Aorta (tissue), 5 donors: ENCODE results near the gene DIAPH3. TPM values are rescaled to one million over a fixed set of nuclear protein-coding genes. Genes with fewer than 3 reads are reported as not detected.

Source experiments
- ATAC-seq: fragments of 200-7000 bp; cut with Tn5 transposase; one replicate; pipeline ENCODE4 v1.9.1; 2022; ENCODE audit warnings: moderate library complexity; ENCODE audit not compliant: low FRiP score
- DNase-seq, 2 donors: peaks; one replicate each; pipeline ENCODE4 v3.0.0-alpha.2; 2020
- H3K27ac ChIP-seq, 2 donors: one replicate each; pipeline ENCODE4 v1.5.1; 2013; ENCODE audit warnings: low read length in 2 of 2, mild to moderate bottlenecking in 2 of 2, moderate library complexity in 2 of 2, control low read depth in 1 of 2, inconsistent platforms in 1 of 2, low read depth in 1 of 2
- H3K27me3 ChIP-seq, 2 donors: one replicate each; pipeline ENCODE4 v1.6.1; 2013; ENCODE audit warnings: control low read depth in 1 of 2, low read length in 1 of 2, mild to moderate bottlenecking in 1 of 2, moderate library complexity in 1 of 2; ENCODE audit not compliant: insufficient read depth in 2 of 2, control insufficient read depth in 1 of 2
- H3K36me3 ChIP-seq, 2 donors: one replicate each; pipeline ENCODE4 v1.6.1; 2013; ENCODE audit warnings: control low read depth in 1 of 2, low read length in 1 of 2, mild to moderate bottlenecking in 1 of 2; ENCODE audit not compliant: insufficient read depth in 2 of 2, control insufficient read depth in 1 of 2
- H3K4me1 ChIP-seq, 2 donors: one replicate each; pipeline ENCODE4 v1.6.1; 2013; ENCODE audit warnings: low read length in 2 of 2, control low read depth in 1 of 2, mild to moderate bottlenecking in 1 of 2, moderate library complexity in 1 of 2; ENCODE audit not compliant: insufficient read depth in 2 of 2, control insufficient read depth in 1 of 2
- H3K4me3 ChIP-seq, 2 donors: one replicate each; pipeline ENCODE4 v1.5.1; 2013; ENCODE audit warnings: low read length in 2 of 2, control low read depth in 1 of 2, mild to moderate bottlenecking in 1 of 2
- H3K9me3 ChIP-seq: one replicate; pipeline ENCODE4 v1.6.1; 2013; ENCODE audit warnings: mild to moderate bottlenecking, low read length; ENCODE audit not compliant: control insufficient read depth
- WGBS, 2 donors: extraction: QIAGEN DNeasy Blood & Tissue Kit; methylation state at CpG; one replicate each; pipeline ENCODE4 v1.1.7; 2013; 5-methylcytosine and 5-hydroxymethylcytosine counted together
- intact Hi-C, 2 donors: fragments of 100-400 bp; cut with DNase I; formaldehyde crosslinking; loops; one replicate each; pipeline versions ENCODE4 v1.14.2 to v1.15.0; 2022
- polyA plus RNA-seq, 2 donors: library from polyadenylated mRNA; stranded (reverse); fragments of 200-250 nt; gene quantifications; one replicate each; pipeline ENCODE4 v1.2.3, GENCODE V29; 2013
- total RNA-seq, 2 donors: library from RNA; stranded (reverse); fragmentation: NEBNext Ultra II Directional; extraction: Animal tissue kit (Norgen Biotek cat#: 25700); gene quantifications; one replicate each; pipeline ENCODE4 v1.2.1, GENCODE V29; 2021
- donor health status: healthy with polysubstance abuse.
- donor health status: Bipolar disorder and iron deficiency.
- donor health status: DM: no; HTN: no; CAD: no.
- donor health status: DM: no; HTN: no; CAD: no.
- donor health status: DM: yes; HTN: yes; CAD: no.

DIAPH3 gene
- total and polyA plus RNA-seq, 4 donors = 0.13 to 7.5 (median 3.0) TPM

DNA sequence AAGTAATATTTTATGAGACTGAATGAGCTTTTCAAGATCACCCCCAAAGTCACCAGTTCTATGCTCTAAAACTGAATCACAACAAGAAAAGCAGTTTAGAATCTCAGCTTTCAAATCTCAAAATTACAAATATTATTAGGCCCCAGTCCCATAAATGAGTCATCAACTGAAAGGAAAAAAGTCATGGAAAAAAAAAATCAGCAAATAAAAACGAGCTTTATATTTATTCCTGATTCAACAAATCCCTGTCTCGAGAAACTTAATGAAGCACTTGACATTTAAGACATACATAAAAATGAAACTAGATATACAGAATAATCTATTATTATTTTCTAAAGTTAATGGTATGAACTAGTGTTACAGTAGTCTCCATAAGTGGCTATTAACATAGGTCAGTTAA, 203.0 kb downstream of the DIAPH3 start:
- no peaks in the 10 kb centered on the region for H3K27me3 ChIP-seq
- DNase-seq (no peak), ATAC-seq (no peak)
- H3K4me1 ChIP-seq = no peaks in the 10 kb centered on the region
- WGBS, 2 donors = 10 to 19% methylated on average over 2 of the region's 2 CpGs
- no peak overlapping the region for H3K4me3 ChIP-seq
- no peak overlapping the region for H3K27ac ChIP-seq
- intact Hi-C loops = no loop called here
- no peaks in the 10 kb centered on the region for H3K9me3 ChIP-seq
- no peaks in the 10 kb centered on the region for H3K36me3 ChIP-seq

DNA sequence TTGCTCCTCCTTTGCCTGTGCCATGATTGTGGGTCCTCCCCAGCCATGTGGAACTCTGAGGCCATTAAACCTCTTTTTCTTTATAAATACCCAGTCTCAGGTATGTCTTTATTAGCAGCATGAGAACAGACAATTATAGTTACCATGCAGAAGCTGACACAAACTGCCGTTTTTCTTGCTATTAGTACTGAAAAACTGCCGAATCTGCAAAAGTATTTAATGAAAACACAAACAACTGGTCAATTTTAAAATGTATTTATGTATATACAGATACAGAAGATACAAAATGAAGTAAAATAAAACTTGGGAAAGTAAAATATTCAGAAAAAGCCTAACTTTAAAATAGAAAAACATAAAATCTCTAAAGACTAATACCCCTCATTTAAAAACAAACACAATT, 206.3 kb downstream of the DIAPH3 start:
- no peak overlapping the region for H3K4me3 ChIP-seq
- H3K4me1 ChIP-seq = no peaks in the 10 kb centered on the region
- no peaks in the 10 kb centered on the region for H3K9me3 ChIP-seq
- H3K27ac ChIP-seq = no peak overlapping the region
- no peaks in the 10 kb centered on the region for H3K27me3 ChIP-seq
- H3K36me3 ChIP-seq = no peaks in the 10 kb centered on the region
- 92 to 97% methylated on average over 2 of the region's 2 CpGs for WGBS, 2 donors
- DNase-seq = no peak
- ATAC-seq = no peak
- intact Hi-C loops = no loop called here

- Histone ChIP-seq H3K9me3 (no peaks in the 10 kb centered on the region), H3K4me3 (no peak overlapping the region), H3K4me1 (no peaks in the 10 kb centered on the region), H3K36me3 (no peaks in the 10 kb centered on the region), H3K27ac (no peak overlapping the region), H3K27me3 (no peaks in the 10 kb centered on the region)
- intact Hi-C loops = no loop called here
- no peak for DNase-seq
- ATAC-seq = no peak
Observed at GRCh38 chr13:59954601-59955000, 209.1 kb downstream of the DIAPH3 start.

- WGBS, 2 donors = 88 to 98% methylated on average over 2 of the region's 2 CpGs
- DNase-seq = no peak
- intact Hi-C loops = no loop called here
- Histone ChIP-seq H3K4me3 (no peak overlapping the region), H3K36me3 (no peaks in the 10 kb centered on the region), H3K4me1 (no peaks in the 10 kb centered on the region), H3K27me3 (no peaks in the 10 kb centered on the region), H3K27ac (no peak overlapping the region), H3K9me3 (no peaks in the 10 kb centered on the region)
- no peak for ATAC-seq
Observed at GRCh38 chr13:59951011-59951410, 212.7 kb downstream of the DIAPH3 start.

GRCh38 chr13:59950266-59950665, 213.5 kb downstream of the DIAPH3 start:
- intact Hi-C loops = no loop called here
- ATAC-seq (no peak), DNase-seq (no peak)
- Histone ChIP-seq H3K36me3 (no peaks in the 10 kb centered on the region), H3K9me3 (no peaks in the 10 kb centered on the region), H3K4me1 (no peaks in the 10 kb centered on the region), H3K27me3 (no peaks in the 10 kb centered on the region), H3K27ac (no peak overlapping the region), H3K4me3 (no peak overlapping the region)
- 89 to 97% methylated on average over 2 of the region's 2 CpGs for WGBS, 2 donors

DNA sequence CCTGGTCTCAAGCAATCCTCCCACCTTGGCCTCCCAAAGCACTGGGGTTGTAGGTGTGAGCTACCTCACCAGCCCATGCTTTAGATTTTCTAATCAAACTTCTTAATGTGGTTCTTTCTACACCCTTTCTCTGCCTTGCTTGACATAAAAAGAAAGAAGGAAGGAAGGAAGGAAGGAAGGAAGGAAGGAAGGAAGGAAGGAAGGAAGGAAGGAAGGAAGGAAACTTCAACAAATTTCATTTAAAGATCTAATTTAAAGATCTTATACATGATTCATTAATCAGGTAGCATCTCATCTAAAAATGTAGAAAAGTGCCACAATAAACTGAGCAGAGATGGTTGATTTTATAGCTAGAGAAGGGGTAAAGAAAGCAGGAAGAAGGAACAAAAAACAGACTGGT, 215.0 kb downstream of the DIAPH3 start:
- no peak overlapping the region for H3K27ac ChIP-seq
- no peak overlapping the region for H3K4me3 ChIP-seq
- intact Hi-C loops = no loop called here

GRCh38 chr13:59946944-59947343, 216.8 kb downstream of the DIAPH3 start:
- Histone ChIP-seq H3K36me3 (no peaks in the 10 kb centered on the region), H3K9me3 (no peaks in the 10 kb centered on the region), H3K27ac (no peak overlapping the region), H3K4me3 (no peak overlapping the region), H3K27me3 (no peaks in the 10 kb centered on the region), H3K4me1 (no peaks in the 10 kb centered on the region)
- DNase-seq (no peak), ATAC-seq (no peak)
- intact Hi-C loops = no loop called here
- WGBS, 2 donors = 87 to 88% methylated on average over 4 of the region's 4 CpGs

More for the DNA sequence above, 215.0 kb downstream of the DIAPH3 start:
- no peaks in the 10 kb centered on the region for H3K36me3 ChIP-seq
- no peak for DNase-seq
- no peaks in the 10 kb centered on the region for H3K4me1 ChIP-seq
- no peaks in the 10 kb centered on the region for H3K27me3 ChIP-seq
- ATAC-seq = no peak
- H3K9me3 ChIP-seq = no peaks in the 10 kb centered on the region

- Histone ChIP-seq H3K27ac (no peak overlapping the region), H3K36me3 (no peaks in the 10 kb centered on the region), H3K4me1 (no peaks in the 10 kb centered on the region), H3K27me3 (no peaks in the 10 kb centered on the region), H3K4me3 (no peak overlapping the region), H3K9me3 (no peaks in the 10 kb centered on the region)
- ATAC-seq = no peak
- intact Hi-C loops = no loop called here
- no peak for DNase-seq
- WGBS, 2 donors = 86 to 98% methylated on average over 1 of the region's 1 CpG
Observed at GRCh38 chr13:59931621-59932020, 232.1 kb downstream of the DIAPH3 start.

DNA sequence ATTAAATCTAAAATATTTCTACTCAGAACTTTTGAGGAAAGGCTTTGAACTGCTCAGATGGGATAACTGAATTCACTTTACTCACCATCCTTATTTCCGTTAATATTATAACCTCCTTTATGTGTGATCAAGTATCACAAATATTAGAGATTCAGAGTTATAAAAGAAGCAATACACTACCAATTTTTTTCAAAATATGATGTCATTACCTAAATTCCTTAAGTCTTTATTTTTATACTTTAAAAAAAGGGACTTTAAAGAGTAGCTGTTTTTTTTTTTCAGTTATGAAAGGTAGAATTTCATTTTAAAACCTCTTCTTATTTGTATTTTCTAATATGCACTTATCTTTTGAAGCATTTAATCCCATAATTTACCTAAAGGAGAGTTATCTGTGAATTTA, 239.5 kb downstream of the DIAPH3 start:
- Histone ChIP-seq H3K4me1 (no peaks in the 10 kb centered on the region), H3K4me3 (no peak overlapping the region), H3K9me3 (peaks cover 2% of the 10 kb centered on the region), H3K36me3 (peaks cover 0 to 2% of the 10 kb centered on the region in 2 donors), H3K27ac (no peak overlapping the region), H3K27me3 (no peaks in the 10 kb centered on the region)
- no peak for DNase-seq
- ATAC-seq = no peak
- intact Hi-C loops = no loop called here
- 95 to 98% methylated on average over 1 of the region's 1 CpG for WGBS, 2 donors
